BLaER1 (cell line): ENCODE measurements around the gene SLC9A8.

Source experiments
- H3K27ac ChIP-seq: shearing (Covaris generic); formaldehyde crosslinking; 2 replicates; pipeline ENCODE4 v1.8.1; 2022
- H3K27me3 ChIP-seq: shearing (Covaris generic); formaldehyde crosslinking; 2 replicates; pipeline ENCODE4 v1.8.1; 2022
- H3K36me3 ChIP-seq: shearing (Covaris generic); formaldehyde crosslinking; 2 replicates; pipeline ENCODE4 v1.8.1; 2022
- H3K4me1 ChIP-seq: shearing (Covaris generic); formaldehyde crosslinking; 2 replicates; pipeline ENCODE4 v1.8.1; 2022
- H3K4me2 ChIP-seq: shearing (Covaris generic); formaldehyde crosslinking; 2 replicates; pipeline ENCODE4 v1.8.1; 2022
- H3K4me3 ChIP-seq: shearing (Covaris generic); formaldehyde crosslinking; 2 replicates; pipeline ENCODE4 v1.8.1; 2022
- H3K9ac ChIP-seq: shearing (Covaris generic); formaldehyde crosslinking; 2 replicates; pipeline ENCODE4 v1.8.1; 2022
- H3K9me3 ChIP-seq: shearing (Covaris generic); formaldehyde crosslinking; 2 replicates; pipeline ENCODE4 v1.8.1; 2022
- H4K20me1 ChIP-seq: shearing (Covaris generic); formaldehyde crosslinking; 2 replicates; pipeline ENCODE4 v1.8.1; 2022
- Cebpa-rat ChIP-seq: shearing (Covaris generic); IDR thresholded peaks from 2 replicates; pipeline ENCODE4 v1.8.1; 2022

Gene SLC9A8

GRCh38 chr20:49883246-49883802 lies 70.7 kb downstream of the SLC9A8 start:
- Histone ChIP-seq H3K27ac (no peak overlapping the region), H3K36me3 (peaks cover 61% of the 10 kb centered on the region), H3K4me1 (peaks cover 41% of the 10 kb centered on the region), H3K4me3 (no peak overlapping the region), H4K20me1 (no peaks in the 10 kb centered on the region), H3K9ac (no peak overlapping the region), H3K9me3 (no peaks in the 10 kb centered on the region), H3K27me3 (no peaks in the 10 kb centered on the region), H3K4me2 (no peak overlapping the region)
- TF ChIP-seq Cebpa-rat, result no peak

GRCh38 chr20:49885558-49886332 lies 73.1 kb downstream of the SLC9A8 start:
- peak overlapping the region; percentile 88 for H3K27ac ChIP-seq
- H3K27me3 ChIP-seq, result no peaks in the 10 kb centered on the region
- H3K4me1 ChIP-seq, result peaks cover 66% of the 10 kb centered on the region
- H3K4me2 ChIP-seq, result peak overlapping the region; percentile 83
- H3K9ac ChIP-seq, result peak overlapping the region; percentile 77; the same call in 1 of the 2 replicates
- no peaks in the 10 kb centered on the region for H3K9me3 ChIP-seq
- H3K36me3 ChIP-seq, result peaks cover 53% of the 10 kb centered on the region
- no peak overlapping the region for H3K4me3 ChIP-seq
- TF ChIP-seq Cebpa-rat, result no peak
- H4K20me1 ChIP-seq, result no peaks in the 10 kb centered on the region

GRCh38 chr20:49886571-49887213 lies 74.1 kb downstream of the SLC9A8 start:
- Histone ChIP-seq H4K20me1 (no peaks in the 10 kb centered on the region), H3K27ac (peak overlapping the region; percentile 88), H3K36me3 (peaks cover 44% of the 10 kb centered on the region)

GRCh38 chr20:49887251-49888211 lies 74.9 kb downstream of the SLC9A8 start:
- H3K4me2 ChIP-seq, result peak overlapping the region; percentile 83
- H4K20me1 ChIP-seq, result no peaks in the 10 kb centered on the region
- peak overlapping the region; percentile 17 for H3K4me3 ChIP-seq
- H3K27ac ChIP-seq, result peak overlapping the region; percentile 88
- H3K27me3 ChIP-seq, result no peaks in the 10 kb centered on the region
- H3K4me1 ChIP-seq, result peaks cover 83% of the 10 kb centered on the region
- peaks cover 37% of the 10 kb centered on the region for H3K36me3 ChIP-seq
- H3K9ac ChIP-seq, result peak overlapping the region; percentile 77
- TF ChIP-seq Cebpa-rat, result no peak
- no peaks in the 10 kb centered on the region for H3K9me3 ChIP-seq

More at GRCh38 chr20:49886571-49887213, 74.1 kb downstream of the SLC9A8 start:
- Histone ChIP-seq H3K27me3 (no peaks in the 10 kb centered on the region), H3K4me2 (peak overlapping the region; percentile 83), H3K9ac (peak overlapping the region; percentile 77), H3K4me3 (peak overlapping the region; percentile 17; the same call in 1 of the 2 replicates), H3K4me1 (peaks cover 75% of the 10 kb centered on the region), H3K9me3 (no peaks in the 10 kb centered on the region)
- TF ChIP-seq Cebpa-rat, result no peak

- H3K9ac ChIP-seq, result peak overlapping the region; percentile 77; the same call in 1 of the 2 replicates
- H3K36me3 ChIP-seq, result peaks cover 32% of the 10 kb centered on the region
- peak overlapping the region; percentile 83 for H3K4me2 ChIP-seq
These were observed 75.8 kb downstream of the SLC9A8 start for GRCh38 chr20:49888212-49889000.

GRCh38 chr20:49889001-49889934 lies 76.6 kb downstream of the SLC9A8 start:
- Histone ChIP-seq H4K20me1 (no peaks in the 10 kb centered on the region), H3K27ac (peak overlapping the region; percentile 57), H3K4me2 (peak overlapping the region; percentile 83), H3K36me3 (peaks cover 24% of the 10 kb centered on the region), H3K27me3 (no peaks in the 10 kb centered on the region), H3K9me3 (no peaks in the 10 kb centered on the region), H3K4me1 (peaks cover 99% of the 10 kb centered on the region), H3K9ac (peak overlapping the region; percentile 36; the same call in 1 of the 2 replicates), H3K4me3 (no peak overlapping the region)
- TF ChIP-seq Cebpa-rat, result no peak

More at GRCh38 chr20:49888212-49889000, 75.8 kb downstream of the SLC9A8 start:
- Histone ChIP-seq H4K20me1 (no peaks in the 10 kb centered on the region), H3K4me1 (peaks cover 92% of the 10 kb centered on the region), H3K9me3 (no peaks in the 10 kb centered on the region), H3K27ac (peak overlapping the region; percentile 88), H3K27me3 (no peaks in the 10 kb centered on the region), H3K4me3 (no peak overlapping the region; the same call in 1 of the 2 replicates)
- no peak for TF ChIP-seq Cebpa-rat

GRCh38 chr20:49889935-49890333 lies 77.3 kb downstream of the SLC9A8 start:
- Histone ChIP-seq H3K4me3 (no peak overlapping the region), H3K9ac (peak overlapping the region; percentile 36; the same call in 1 of the 2 replicates), H3K36me3 (peaks cover 17% of the 10 kb centered on the region), H3K9me3 (no peaks in the 10 kb centered on the region), H3K4me1 (peaks cover 93% of the 10 kb centered on the region), H4K20me1 (no peaks in the 10 kb centered on the region), H3K27me3 (no peaks in the 10 kb centered on the region), H3K27ac (no peak overlapping the region), H3K4me2 (peak overlapping the region; percentile 83)
- no peak for TF ChIP-seq Cebpa-rat
